ENCODE data around the gene TMEM184A.

The TMEM184A gene

GRCh38 chr7:1538544-1539180 is 17.3 kb downstream of the TMEM184A start:
- peaks cover 27% of the 10 kb centered on the region for H3K79me1 ChIP-seq (ENCODE audit: low read length)
- peaks cover 39 to 40% of the 10 kb centered on the region in 2 experiments for H3K36me3 ChIP-seq (ENCODE audit: control insufficient read depth in 1 of 2, insufficient read depth in 2 of 2, low read length in 2 of 2)
- peak overlapping the region; percentile 88 for H4K91ac ChIP-seq (ENCODE audit: low read depth, low read length)
- H2BK120ac ChIP-seq (ENCODE audit: insufficient read depth, low read length, poor library complexity), result peak overlapping the region; percentile 9
- H3K23ac ChIP-seq (ENCODE audit: low read length), result no peak overlapping the region
- H3K9ac ChIP-seq (ENCODE audit: low read length), result no peak overlapping the region
- no peaks in the 10 kb centered on the region for H3K27me3 ChIP-seq (ENCODE audit: insufficient read depth, low read length)
- H3K18ac ChIP-seq (ENCODE audit: low read length), result peak overlapping the region; percentile 87
- no peak overlapping the region for H4K8ac ChIP-seq (ENCODE audit: low read depth, low read length)
- peak in 1 of 2 donors; percentile 47 for DNase-seq
- H4K12ac ChIP-seq (ENCODE audit: low read depth, low read length), result no peak overlapping the region
- no CpG with 5 or more reads among the region's 25 CpGs for WGBS (ENCODE audit: extremely low coverage, insufficient coverage, insufficient read length)
- H2BK12ac ChIP-seq (ENCODE audit: low read length), result peak overlapping the region; percentile 19
- H3K27ac ChIP-seq (ENCODE audit: low read depth, low read length), result peak overlapping the region; percentile 7
- peaks cover 21% of the 10 kb centered on the region for H3K79me2 ChIP-seq (ENCODE audit: control insufficient read depth, insufficient read depth, low read length, poor library complexity)
- H2AK5ac ChIP-seq (ENCODE audit: low read length), result peak overlapping the region; percentile 45
- no peak overlapping the region for H2AFZ ChIP-seq (ENCODE audit: insufficient read depth, low read length, poor library complexity)
- H3K4me2 ChIP-seq (ENCODE audit: low read length), result no peak overlapping the region
- H3K4ac ChIP-seq (ENCODE audit: low read depth, low read length), result peak overlapping the region; percentile 38
- no peak overlapping the region for H3K4me3 ChIP-seq (ENCODE audit: low read depth, low read length)
- no peaks in the 10 kb centered on the region for H3K9me3 ChIP-seq (ENCODE audit: insufficient read depth, low read depth, low read length)
- no peak overlapping the region for H2BK5ac ChIP-seq (ENCODE audit: low read depth, low read length, poor library complexity)
- H3K14ac ChIP-seq (ENCODE audit: low read length), result no peak overlapping the region
- peaks cover 35 to 40% of the 10 kb centered on the region in 2 experiments for H3K4me1 ChIP-seq (ENCODE audit: control insufficient read depth in 1 of 2, insufficient read depth in 2 of 2, low read length in 2 of 2)

- no peak overlapping the region for H3K9ac ChIP-seq (ENCODE audit: low read length)
- peak overlapping the region; percentile 53 for H3K4me2 ChIP-seq (ENCODE audit: low read length)
- peak overlapping the region; percentile 74 for H2BK5ac ChIP-seq (ENCODE audit: low read depth, low read length, poor library complexity)
- H4K8ac ChIP-seq (ENCODE audit: low read depth, low read length), result peak overlapping the region; percentile 77
- H2AFZ ChIP-seq (ENCODE audit: insufficient read depth, low read length, poor library complexity), result peak overlapping the region; percentile 35
- H4K91ac ChIP-seq (ENCODE audit: low read depth, low read length), result peak overlapping the region; percentile 88
- WGBS (ENCODE audit: extremely low coverage, insufficient coverage, insufficient read length), result no CpG with 5 or more reads among the region's 56 CpGs
- peak overlapping the region; percentile 86 for H3K14ac ChIP-seq (ENCODE audit: low read length)
- peak overlapping the region; percentile 87 for H3K18ac ChIP-seq (ENCODE audit: low read length)
- H3K36me3 ChIP-seq (ENCODE audit: control insufficient read depth in 1 of 2, insufficient read depth in 2 of 2, low read length in 2 of 2), result peaks cover 38% of the 10 kb centered on the region in 2 experiments
- peaks cover 34% of the 10 kb centered on the region for H3K79me1 ChIP-seq (ENCODE audit: low read length)
- DNase-seq, result peak; percentile 99 to 100
- peak overlapping the region; percentile 65 for H2BK120ac ChIP-seq (ENCODE audit: insufficient read depth, low read length, poor library complexity)
- peak overlapping the region; percentile 12 for H4K12ac ChIP-seq (ENCODE audit: low read depth, low read length)
- peak overlapping the region; percentile 29 for H3K4me3 ChIP-seq (ENCODE audit: low read depth, low read length)
- peaks cover 44 to 48% of the 10 kb centered on the region in 2 experiments for H3K4me1 ChIP-seq (ENCODE audit: control insufficient read depth in 1 of 2, insufficient read depth in 2 of 2, low read length in 2 of 2)
- peak overlapping the region; percentile 44 for H2BK12ac ChIP-seq (ENCODE audit: low read length)
- no peaks in the 10 kb centered on the region for H3K27me3 ChIP-seq (ENCODE audit: insufficient read depth, low read length)
- H3K27ac ChIP-seq (ENCODE audit: low read depth, low read length), result peak overlapping the region; percentile 81
- H3K4ac ChIP-seq (ENCODE audit: low read depth, low read length), result peak overlapping the region; percentile 83
- H3K23ac ChIP-seq (ENCODE audit: low read length), result no peak overlapping the region
- no peaks in the 10 kb centered on the region for H3K9me3 ChIP-seq (ENCODE audit: insufficient read depth, low read depth, low read length)
- peak overlapping the region; percentile 96 for H2AK5ac ChIP-seq (ENCODE audit: low read length)
- peaks cover 23% of the 10 kb centered on the region for H3K79me2 ChIP-seq (ENCODE audit: control insufficient read depth, insufficient read depth, low read length, poor library complexity)
These were observed 18.2 kb downstream of the TMEM184A start for GRCh38 chr7:1537535-1538412.

GRCh38 chr7:1536743-1537534 is 19.1 kb downstream of the TMEM184A start:
- H3K14ac ChIP-seq (ENCODE audit: low read length), result peak overlapping the region; percentile 86
- H3K36me3 ChIP-seq (ENCODE audit: control insufficient read depth in 1 of 2, insufficient read depth in 2 of 2, low read length in 2 of 2), result peaks cover 32 to 33% of the 10 kb centered on the region in 2 experiments
- peak overlapping the region; percentile 77 for H4K8ac ChIP-seq (ENCODE audit: low read depth, low read length)
- H2AFZ ChIP-seq (ENCODE audit: insufficient read depth, low read length, poor library complexity), result peak overlapping the region; percentile 35
- no CpG with 5 or more reads among the region's 52 CpGs for WGBS (ENCODE audit: extremely low coverage, insufficient coverage, insufficient read length)
- peak overlapping the region; percentile 83 for H3K4ac ChIP-seq (ENCODE audit: low read depth, low read length)
- peak overlapping the region; percentile 74 for H2BK5ac ChIP-seq (ENCODE audit: low read depth, low read length, poor library complexity)
- no peak overlapping the region for H3K9ac ChIP-seq (ENCODE audit: low read length)
- H3K27me3 ChIP-seq (ENCODE audit: insufficient read depth, low read length), result no peaks in the 10 kb centered on the region
- peak overlapping the region; percentile 88 for H3K27ac ChIP-seq (ENCODE audit: low read depth, low read length)
- H4K12ac ChIP-seq (ENCODE audit: low read depth, low read length), result peak overlapping the region; percentile 23
- peak overlapping the region; percentile 73 for H2BK120ac ChIP-seq (ENCODE audit: insufficient read depth, low read length, poor library complexity)
- peaks cover 23% of the 10 kb centered on the region for H3K79me2 ChIP-seq (ENCODE audit: control insufficient read depth, insufficient read depth, low read length, poor library complexity)
- H3K9me3 ChIP-seq (ENCODE audit: insufficient read depth, low read depth, low read length), result no peaks in the 10 kb centered on the region
- no peak overlapping the region for H3K23ac ChIP-seq (ENCODE audit: low read length)
- H3K18ac ChIP-seq (ENCODE audit: low read length), result peak overlapping the region; percentile 87
- H3K4me2 ChIP-seq (ENCODE audit: low read length), result peak overlapping the region; percentile 53
- H4K91ac ChIP-seq (ENCODE audit: low read depth, low read length), result peak overlapping the region; percentile 88
- peak overlapping the region; percentile 96 for H2AK5ac ChIP-seq (ENCODE audit: low read length)
- H3K79me1 ChIP-seq (ENCODE audit: low read length), result peaks cover 37% of the 10 kb centered on the region
- H2BK12ac ChIP-seq (ENCODE audit: low read length), result peak overlapping the region; percentile 61
- H3K4me3 ChIP-seq (ENCODE audit: low read depth, low read length), result no peak overlapping the region
- peaks cover 52 to 54% of the 10 kb centered on the region in 2 experiments for H3K4me1 ChIP-seq (ENCODE audit: control insufficient read depth in 1 of 2, insufficient read depth in 2 of 2, low read length in 2 of 2)
- DNase-seq, result peak; percentile 99

- Histone ChIP-seq H3K4me3 (ENCODE audit: low read depth, low read length) (no peak overlapping the region), H3K27me3 (ENCODE audit: insufficient read depth, low read length) (no peaks in the 10 kb centered on the region), H3K14ac (ENCODE audit: low read length) (peak overlapping the region; percentile 51), H4K8ac (ENCODE audit: low read depth, low read length) (peak overlapping the region; percentile 58), H3K18ac (ENCODE audit: low read length) (peak overlapping the region; percentile 48), H2BK120ac (ENCODE audit: insufficient read depth, low read length, poor library complexity) (peak overlapping the region; percentile 73), H4K91ac (ENCODE audit: low read depth, low read length) (peak overlapping the region; percentile 73), H2BK12ac (ENCODE audit: low read length) (peak overlapping the region; percentile 61), H2AK5ac (ENCODE audit: low read length) (peak overlapping the region; percentile 28), H3K4ac (ENCODE audit: low read depth, low read length) (peak overlapping the region; percentile 35), H3K27ac (ENCODE audit: low read depth, low read length) (peak overlapping the region; percentile 88), H3K9ac (ENCODE audit: low read length) (no peak overlapping the region), H3K79me2 (ENCODE audit: control insufficient read depth, insufficient read depth, low read length, poor library complexity) (peaks cover 26% of the 10 kb centered on the region), H4K12ac (ENCODE audit: low read depth, low read length) (no peak overlapping the region), H2BK5ac (ENCODE audit: low read depth, low read length, poor library complexity) (peak overlapping the region; percentile 53), H3K4me1 (ENCODE audit: control insufficient read depth in 1 of 2, insufficient read depth in 2 of 2, low read length in 2 of 2) (peaks cover 57 to 58% of the 10 kb centered on the region in 2 experiments), H3K36me3 (ENCODE audit: control insufficient read depth in 1 of 2, insufficient read depth in 2 of 2, low read length in 2 of 2) (peaks cover 26 to 28% of the 10 kb centered on the region in 2 experiments), H3K23ac (ENCODE audit: low read length) (no peak overlapping the region), H3K79me1 (ENCODE audit: low read length) (peaks cover 39% of the 10 kb centered on the region), H2AFZ (ENCODE audit: insufficient read depth, low read length, poor library complexity) (no peak overlapping the region), H3K4me2 (ENCODE audit: low read length) (peak overlapping the region; percentile 53), H3K9me3 (ENCODE audit: insufficient read depth, low read depth, low read length) (no peaks in the 10 kb centered on the region)
- DNase-seq, result no peak
- WGBS (ENCODE audit: extremely low coverage, insufficient coverage, insufficient read length), result no CpG with 5 or more reads among the region's 7 CpGs
These were observed 19.6 kb downstream of the TMEM184A start for GRCh38 chr7:1536455-1536742.
